MCF 10A (cell line): Measurements from ENCODE around the gene ZNF66. TPM values are rescaled to one million over a fixed set of nuclear protein-coding genes. Genes with fewer than 3 reads are reported as not detected.
"Not testable (repeated sequence)": the region's sequence is repeated elsewhere in the genome, so short reads cannot be mapped to it uniquely, and the experiment has no call there.

ENCODE experiments used
- Bru-seq: library from RNA; stranded (reverse); fragments of 400-500 nt; gene quantifications from one replicate; lab custom pipeline; 2021; lab: Mats Ljungman, UMichigan
- BruChase-seq, 2 experiments: library from RNA; stranded (reverse); fragments of 400-500 nt; gene quantifications; one replicate each; lab custom pipeline; 2021; lab: Mats Ljungman, UMichigan
- BruUV-seq: library from RNA; stranded (reverse); fragments of 400-500 nt; replicated peaks from 2 replicates; lab custom pipeline; 2021; lab: Mats Ljungman, UMichigan
- CTCF ChIA-PET: fragments of 300-600 bp; sonication (Branson Sonifier 250); formaldehyde crosslinking; extraction: SDS; loops from one replicate; lab custom pipeline; 2021; ENCODE audit warnings: antibody characterized with exemption, inconsistent platforms; lab: Yijun Ruan, JAX
- POLR2A ChIA-PET: fragments of 300-600, 350-650 bp; sonication (Branson Sonifier 250); formaldehyde crosslinking; extraction: SDS; loops from one replicate; lab custom pipeline; 2020; ENCODE audit warnings: antibody characterized with exemption, inconsistent platforms; lab: Yijun Ruan, JAX
- DNase-seq: peaks from one replicate; pipeline ENCODE4 v3.0.0-alpha.2; 2018; ENCODE audit not compliant: unreplicated experiment
- H3K27ac Mint-ChIP-seq: one replicate; pipeline ENCODE4 v1.8.0; 2022; ENCODE audit warnings: mild to moderate bottlenecking, low read depth, mixed read lengths; ENCODE audit not compliant: unreplicated experiment
- H3K27me3 Mint-ChIP-seq: one replicate; pipeline ENCODE4 v1.8.0; 2022; ENCODE audit warnings: mixed read lengths; ENCODE audit not compliant: insufficient read depth, unreplicated experiment
- H3K36me3 Mint-ChIP-seq: one replicate; pipeline ENCODE4 v1.8.0; 2022; ENCODE audit warnings: mild to moderate bottlenecking, moderate library complexity, mixed read lengths; ENCODE audit not compliant: insufficient read depth, unreplicated experiment
- H3K4me1 Mint-ChIP-seq: one replicate; pipeline ENCODE4 v1.8.0; 2022; ENCODE audit warnings: mixed read lengths; ENCODE audit not compliant: insufficient read depth, unreplicated experiment
- H3K4me3 Mint-ChIP-seq: one replicate; pipeline ENCODE4 v1.8.0; 2022; ENCODE audit warnings: mild to moderate bottlenecking, moderate library complexity, mixed read lengths; ENCODE audit not compliant: unreplicated experiment
- H3K9me3 Mint-ChIP-seq: one replicate; pipeline ENCODE4 v1.8.0; 2022; ENCODE audit warnings: mixed read lengths; ENCODE audit not compliant: unreplicated experiment
- intact Hi-C: fragments of 100-400 bp; cut with micrococcal nuclease; formaldehyde crosslinking; loops from 2 replicates; pipeline ENCODE4 v1.14.1; 2022
- long read RNA-seq: library from polyadenylated mRNA; stranded (forward); transcript quantifications from one replicate; pipeline ENCODE4 v2.0.0, GENCODE V29; 2022
- total RNA-seq: library from RNA; stranded (reverse); gene quantifications from 2 replicates; pipeline ENCODE4 v1.2.3, GENCODE V29; 2022
- TF ChIP-seq, protein P1 (sequence below): fragments of 200-600 bp; IDR thresholded peaks from one replicate; pipeline ENCODE4 v1.8.0; 2022; ENCODE audit warnings: antibody characterized with exemption, mild to moderate bottlenecking; ENCODE audit not compliant: unreplicated experiment

Gene ZNF66
- total RNA-seq = 2.1 and 2.4 TPM in 2 replicates
- percentile 51 among the genes with signal in this experiment for Bru-seq, nascent RNA
- percentile 54 among the genes with signal in this experiment for BruChase-seq, experiment 1, labeled RNA remaining after a 6-hour chase
- BruChase-seq, experiment 2, labeled RNA remaining after a 2-hour chase = percentile 56 among the genes with signal in this experiment
- long read RNA-seq = 0 reads

DNA sequence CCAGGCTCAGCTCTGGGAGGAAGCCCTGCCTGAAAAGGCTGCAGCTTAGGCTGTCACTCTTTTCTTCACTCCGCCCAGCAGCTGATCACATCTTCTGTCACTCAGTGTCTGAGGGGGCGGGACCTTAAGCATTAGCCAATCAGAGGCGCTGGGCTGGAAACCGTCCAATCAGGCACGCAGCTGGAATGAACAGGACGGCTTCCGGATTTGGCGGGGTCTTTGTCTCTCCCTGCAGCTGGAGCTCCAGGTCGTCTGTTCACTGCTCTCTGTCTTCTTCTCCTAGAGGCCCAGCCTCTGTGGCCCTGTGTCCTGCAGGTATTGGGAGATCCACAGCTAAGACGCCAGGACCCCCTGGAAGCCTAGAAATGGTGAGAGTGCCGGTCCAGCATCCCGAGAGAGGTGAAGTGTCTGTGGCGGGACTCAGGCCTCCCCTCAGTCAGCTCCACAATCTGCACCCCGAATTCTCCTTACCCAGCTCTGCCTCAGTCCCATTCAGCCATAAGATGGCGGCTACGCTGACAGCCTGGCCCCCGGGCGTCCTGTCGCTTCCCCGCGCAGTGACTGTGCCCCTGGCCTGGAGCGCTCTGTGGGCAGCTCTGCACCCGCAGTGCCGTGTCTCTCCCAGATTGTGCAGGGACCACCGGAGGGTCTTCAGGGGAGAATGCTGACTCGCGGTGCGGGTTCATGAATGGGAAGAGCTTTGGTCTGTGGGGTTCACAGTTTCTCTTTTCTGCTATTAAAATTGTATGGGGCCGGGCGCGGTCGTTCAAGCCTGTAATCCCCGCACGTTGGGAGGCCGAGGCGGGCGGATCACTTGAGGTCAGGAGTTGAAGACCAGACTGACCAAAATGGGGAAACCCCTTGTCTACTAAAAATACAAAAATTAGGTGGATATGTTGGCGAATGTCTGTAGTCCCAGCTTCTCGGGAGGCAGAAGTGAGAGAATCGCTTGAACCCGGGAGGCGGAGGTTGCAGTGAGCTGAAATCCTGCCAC, at the start of gene ZNF66:
ZNF66 (plus strand) TSS at position 222 of the 994 bp plus-strand sequence; CDS start at position 366, 144 bp downstream.
- peak; percentile 94 for DNase-seq
- Mint-ChIP-seq H3K27me3 (no peaks in the 10 kb centered on the region), H3K36me3 (peaks cover 5% of the 10 kb centered on the region), H3K4me3 (peak within 1 kb of the TSS; percentile 92), H3K27ac (peak within 1 kb of the TSS; percentile 82), H3K4me1 (no peaks in the 10 kb centered on the region), H3K9me3 (no peaks in the 10 kb centered on the region)
- intact Hi-C loops = no loop called here
- POLR2A ChIA-PET = interaction anchor here (0.7 to 2.1 kb wide), 5 partner anchors 10 to 621 kb away, joined by 3 to 10 read pairs (median 3); partner anchors contain the start of genes ZNF430, ZNF493 and ZNF737
- TF ChIP-seq, protein P1, sequence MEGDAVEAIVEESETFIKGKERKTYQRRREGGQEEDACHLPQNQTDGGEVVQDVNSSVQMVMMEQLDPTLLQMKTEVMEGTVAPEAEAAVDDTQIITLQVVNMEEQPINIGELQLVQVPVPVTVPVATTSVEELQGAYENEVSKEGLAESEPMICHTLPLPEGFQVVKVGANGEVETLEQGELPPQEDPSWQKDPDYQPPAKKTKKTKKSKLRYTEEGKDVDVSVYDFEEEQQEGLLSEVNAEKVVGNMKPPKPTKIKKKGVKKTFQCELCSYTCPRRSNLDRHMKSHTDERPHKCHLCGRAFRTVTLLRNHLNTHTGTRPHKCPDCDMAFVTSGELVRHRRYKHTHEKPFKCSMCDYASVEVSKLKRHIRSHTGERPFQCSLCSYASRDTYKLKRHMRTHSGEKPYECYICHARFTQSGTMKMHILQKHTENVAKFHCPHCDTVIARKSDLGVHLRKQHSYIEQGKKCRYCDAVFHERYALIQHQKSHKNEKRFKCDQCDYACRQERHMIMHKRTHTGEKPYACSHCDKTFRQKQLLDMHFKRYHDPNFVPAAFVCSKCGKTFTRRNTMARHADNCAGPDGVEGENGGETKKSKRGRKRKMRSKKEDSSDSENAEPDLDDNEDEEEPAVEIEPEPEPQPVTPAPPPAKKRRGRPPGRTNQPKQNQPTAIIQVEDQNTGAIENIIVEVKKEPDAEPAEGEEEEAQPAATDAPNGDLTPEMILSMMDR = no peak
- BruUV-seq = TSS peak; percentile 59
- CTCF ChIA-PET = interaction anchor here (0.6 to 1.1 kb wide), 4 partner anchors 14 to 426 kb away, joined by 3 read pairs; partner anchors contain the start of gene ZNF85

DNA sequence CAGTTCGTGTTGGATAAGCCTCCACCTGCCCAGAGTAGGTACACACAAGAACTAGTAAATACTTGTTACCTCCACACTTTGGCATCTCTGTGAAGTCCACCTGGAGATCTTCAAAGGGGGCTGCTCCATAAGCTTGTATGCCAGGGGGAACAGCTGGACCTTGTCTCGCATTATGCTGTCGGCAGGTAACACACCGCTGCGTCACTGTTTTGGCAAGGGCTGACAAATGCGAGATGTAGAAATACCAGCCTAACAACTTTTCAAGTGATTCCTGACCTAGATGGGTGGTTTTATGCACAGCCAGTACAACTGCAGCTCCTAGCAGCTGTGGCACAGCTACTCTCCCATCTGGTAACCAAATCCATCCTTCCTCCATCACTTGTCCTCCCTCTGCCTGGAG, 25.9 kb upstream of the ZNF66 start:
- H3K4me3 Mint-ChIP-seq, BruUV-seq, H3K27me3 Mint-ChIP-seq, CTCF ChIA-PET, H3K36me3 Mint-ChIP-seq, POLR2A ChIA-PET, DNase-seq, H3K4me1 Mint-ChIP-seq, intact Hi-C loops, H3K27ac Mint-ChIP-seq: not testable (repeated sequence)
- H3K9me3 Mint-ChIP-seq = peaks cover 27% of the 10 kb centered on the region

DNA sequence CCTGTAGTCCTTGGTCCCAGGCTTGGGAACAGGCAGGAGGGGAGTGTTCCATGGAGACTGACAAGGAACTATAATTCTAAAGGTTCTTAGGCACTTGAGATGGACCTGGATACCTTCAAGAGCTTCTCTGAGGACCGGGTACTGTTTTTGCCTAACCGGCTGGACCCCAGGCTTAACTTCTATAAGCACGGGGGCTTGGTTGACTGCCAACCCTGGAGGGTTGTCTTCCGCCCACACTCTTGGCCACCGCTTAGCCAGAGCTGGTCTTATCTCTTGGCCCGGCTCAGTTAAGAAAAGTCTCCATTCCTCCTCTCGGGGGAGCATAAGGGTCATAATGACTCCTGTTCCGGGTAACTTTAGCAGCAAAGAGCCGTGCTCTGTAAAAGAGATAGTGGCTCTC, 23.8 kb upstream of the ZNF66 start:
- intact Hi-C loops, POLR2A ChIA-PET, H3K4me1 Mint-ChIP-seq, CTCF ChIA-PET, H3K36me3 Mint-ChIP-seq, H3K27me3 Mint-ChIP-seq, H3K27ac Mint-ChIP-seq, DNase-seq, H3K4me3 Mint-ChIP-seq, BruUV-seq: not testable (repeated sequence)
- H3K9me3 Mint-ChIP-seq = peaks cover 32% of the 10 kb centered on the region

DNA sequence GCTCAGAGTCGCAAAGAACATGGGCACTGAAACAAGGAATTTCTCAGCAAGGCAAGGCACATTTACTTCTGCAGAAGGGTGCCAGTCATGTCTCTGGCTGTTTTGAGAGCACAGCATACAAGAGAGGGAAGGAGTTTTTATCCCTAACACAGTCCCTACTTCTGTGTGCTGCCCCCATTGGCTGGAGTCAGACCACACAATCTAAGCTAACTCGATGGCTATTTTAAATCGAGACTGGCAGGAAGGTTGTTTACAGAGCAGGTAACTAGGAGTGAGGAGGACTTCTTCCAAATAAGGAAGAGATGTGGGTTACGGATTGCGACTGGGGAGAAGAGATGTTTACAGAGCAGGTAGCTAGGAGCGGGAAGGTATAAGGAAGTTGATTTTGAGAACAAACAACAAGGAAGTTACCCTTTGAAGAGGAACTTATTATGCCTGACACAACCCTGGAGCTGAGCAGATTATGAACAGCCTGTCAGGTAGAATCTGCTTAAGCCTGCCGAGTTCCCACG, 6.8 kb upstream of the ZNF66 start:
- peaks cover 45% of the 10 kb centered on the region for H3K9me3 Mint-ChIP-seq
- CTCF ChIA-PET, H3K4me3 Mint-ChIP-seq, H3K27me3 Mint-ChIP-seq, H3K4me1 Mint-ChIP-seq, DNase-seq, H3K36me3 Mint-ChIP-seq, POLR2A ChIA-PET, BruUV-seq, intact Hi-C loops, H3K27ac Mint-ChIP-seq: not testable (repeated sequence)

DNA sequence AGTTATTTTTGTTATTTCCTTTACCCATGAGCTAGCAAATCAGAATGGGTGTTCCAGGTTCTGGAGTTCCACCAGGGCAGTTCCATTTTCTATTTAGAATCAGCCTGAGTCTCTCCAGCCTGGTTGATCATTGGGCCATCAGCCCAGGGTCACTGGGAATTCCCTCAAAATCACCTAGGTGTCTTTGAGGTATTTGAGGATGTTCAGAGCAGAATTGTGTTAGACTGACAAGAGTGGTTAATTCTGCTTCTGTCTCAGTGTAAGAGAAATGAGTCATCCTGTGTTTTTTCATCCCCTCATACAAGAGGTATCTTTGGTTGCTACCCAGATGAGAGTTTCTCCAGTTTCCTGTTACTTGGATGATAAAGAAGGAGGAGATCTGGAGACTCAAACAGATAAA, 11.7 kb downstream of the ZNF66 start:
- H3K4me3 Mint-ChIP-seq = no peak overlapping the region
- ChIA-PET POLR2A (no interaction called here), CTCF (no interaction called here)
- TF ChIP-seq, protein P1 = no peak
- no TSS peak for BruUV-seq
- intact Hi-C loops = no loop called here
- no peaks in the 10 kb centered on the region for H3K36me3 Mint-ChIP-seq
- no peaks in the 10 kb centered on the region for H3K4me1 Mint-ChIP-seq
- H3K27me3 Mint-ChIP-seq = no peaks in the 10 kb centered on the region
- peaks cover 11% of the 10 kb centered on the region for H3K9me3 Mint-ChIP-seq
- no peak overlapping the region for H3K27ac Mint-ChIP-seq
- no peak for DNase-seq
